B cell (primary cell): ENCODE data around the gene TRIM17. TPM values are rescaled to one million over a fixed set of nuclear protein-coding genes. Genes with fewer than 3 reads are reported as not detected.

Source experiments
- ATAC-seq: fragments of 200-7000 bp; cut with Tn5 transposase; one replicate; pipeline ENCODE4 v1.10.0; 2021; ENCODE audit warnings: low read depth, mild to moderate bottlenecking, moderate number of reproducible peaks, moderate library complexity
- CTCF ChIA-PET: fragments of 350-600 bp; sonication (Branson Sonifier 250); formaldehyde crosslinking; loops from one replicate; lab custom pipeline; 2021; ENCODE audit warnings: antibody characterized with exemption, inconsistent platforms; lab: Charles Lee
- POLR2A ChIA-PET: fragments of 350-600 bp; sonication (Branson Sonifier 250); formaldehyde crosslinking; loops from one replicate; lab custom pipeline; 2021; ENCODE audit warnings: antibody characterized with exemption; lab: Charles Lee
- DNase-seq: peaks from one replicate; pipeline ENCODE4 v3.0.0; 2013
- H2AFZ ChIP-seq: 2 replicates; pipeline ENCODE4 v1.6.1; 2012; ENCODE audit warnings: mild to moderate bottlenecking, low read depth, low read length; ENCODE audit not compliant: insufficient read depth, poor library complexity, severe bottlenecking
- H3K27ac ChIP-seq, 2 donors: 1 replicate in 1 of 2; 2 replicates in 1 of 2; pipeline ENCODE4 v1.5.1; 2012 to 2013; ENCODE audit warnings: low read length in 2 of 2, mild to moderate bottlenecking in 2 of 2, moderate library complexity in 1 of 2
- H3K27me3 ChIP-seq, 4 experiments: fragments of 200-600 bp in 1 of 4; sonication (generic) in 1 of 4; replicated peaks in 1 of 4; 1 replicate in 2 of 4; 2 replicates in 2 of 4; pipeline versions ENCODE4 v1.6.1 to v1.7.0; 2013 to 2016; ENCODE audit warnings: low read length in 3 of 4, mild to moderate bottlenecking in 2 of 4, mixed read lengths in 1 of 4, moderate library complexity in 1 of 4; ENCODE audit not compliant: insufficient read depth in 4 of 4, control insufficient read depth in 3 of 4; ENCODE audit errors: control extremely low read depth in 1 of 4
- H3K36me3 ChIP-seq, 2 experiments: replicated peaks in 1 of 2; 1 replicate in 1 of 2; 2 replicates in 1 of 2; pipeline versions ENCODE4 v1.6.1 to v1.7.1; 2013; ENCODE audit warnings: low read length in 1 of 2; ENCODE audit not compliant: insufficient read depth in 2 of 2, control insufficient read depth in 1 of 2; ENCODE audit errors: control extremely low read depth in 1 of 2, extremely low read depth in 1 of 2
- H3K4me1 ChIP-seq, 2 donors: fragments of 200-600 bp in 1 of 2; sonication (generic) in 1 of 2; 1 replicate in 1 of 2; 2 replicates in 1 of 2; pipeline versions ENCODE4 v1.5.1 to v1.6.1; 2013 to 2017; ENCODE audit warnings: low read length in 2 of 2; ENCODE audit not compliant: control insufficient read depth in 2 of 2, insufficient read depth in 2 of 2
- H3K4me2 ChIP-seq: replicated peaks from 2 replicates; pipeline ENCODE3; 2012; ENCODE audit warnings: mild to moderate bottlenecking, low read depth, low read length; ENCODE audit not compliant: poor library complexity, severe bottlenecking
- H3K4me3 ChIP-seq, 5 experiments: fragments of 200-600 bp in 1 of 5; sonication (generic) in 1 of 5; 1 replicate in 3 of 5; 2 replicates in 2 of 5; pipeline versions ENCODE4 v1.5.1 to v1.7.0; 2011 to 2016; ENCODE audit warnings: low read length in 4 of 5, mild to moderate bottlenecking in 4 of 5, low read depth in 2 of 5, control low read depth in 1 of 5, moderate library complexity in 1 of 5; ENCODE audit not compliant: insufficient read depth in 1 of 5; ENCODE audit errors: control extremely low read depth in 1 of 5, extremely low read depth in 1 of 5
- H3K79me2 ChIP-seq: fragments of 200-600 bp; sonication (generic); one replicate; pipeline ENCODE4 v1.6.0; 2016; ENCODE audit warnings: low read length; ENCODE audit not compliant: control insufficient read depth, insufficient read depth
- H3K9ac ChIP-seq: fragments of 200-600 bp; sonication (generic); 2 replicates; pipeline ENCODE4 v1.6.1; 2017; ENCODE audit warnings: mild to moderate bottlenecking, low read length, moderate library complexity
- H3K9me3 ChIP-seq, 3 donors: one replicate each; pipeline versions ENCODE4 v1.6.1 to v1.7.1; 2013; ENCODE audit warnings: low read length in 2 of 3; ENCODE audit not compliant: control insufficient read depth in 2 of 3, insufficient read depth in 1 of 3; ENCODE audit errors: control extremely low read depth in 1 of 3
- H4K20me1 ChIP-seq: 2 replicates; pipeline ENCODE4 v1.6.0; 2012; ENCODE audit warnings: mild to moderate bottlenecking, low read length; ENCODE audit not compliant: insufficient read depth, control insufficient read depth, poor library complexity, severe bottlenecking
- H3K27ac Mint-ChIP-seq: one replicate; pipeline ENCODE4 v1.8.0; 2021; ENCODE audit warnings: mixed read lengths
- H3K27me3 Mint-ChIP-seq: one replicate; pipeline ENCODE4 v1.8.0; 2021; ENCODE audit warnings: mixed read lengths
- H3K4me1 Mint-ChIP-seq: one replicate; pipeline ENCODE4 v1.8.0; 2021; ENCODE audit warnings: mixed read lengths
- H3K4me3 Mint-ChIP-seq: one replicate; pipeline ENCODE4 v1.8.0; 2021; ENCODE audit warnings: mixed read lengths
- H3K9me3 Mint-ChIP-seq: one replicate; pipeline ENCODE4 v1.8.0; 2022; ENCODE audit warnings: mixed read lengths; ENCODE audit not compliant: insufficient read depth
- EZH2 ChIP-seq: IDR thresholded peaks from 2 replicates; pipeline ENCODE4 v1.6.1; 2012; ENCODE audit warnings: borderline replicate concordance, low read depth, mild to moderate bottlenecking, moderate library complexity, low read length; ENCODE audit not compliant: insufficient read depth, poor library complexity, severe bottlenecking
- WGBS: methylation state at CpG from one replicate; pipeline ENCODE4 v1.1.5; 2013; ENCODE audit warnings: missing lambda C conversion rate; ENCODE audit not compliant: insufficient coverage; 5-methylcytosine and 5-hydroxymethylcytosine counted together
- intact Hi-C: fragments of 100-400 bp; cut with micrococcal nuclease; formaldehyde crosslinking; loops from one replicate; pipeline ENCODE4 v1.10.0; 2022
- polyA plus RNA-seq: library from polyadenylated mRNA; depleted of rRNA; stranded (reverse); fragments of >200 nt; gene quantifications from 2 replicates; pipeline ENCODE4 v1.2.3, GENCODE V29; 2012
- total RNA-seq, 2 donors: library from RNA; stranded (reverse); fragments of 120-200 nt in 1 of 2; gene quantifications; 1 replicate in 1 of 2; 2 replicates in 1 of 2; pipeline versions ENCODE4 v1.2.3 to v1.2.4, GENCODE V29; 2013 to 2022
- TF ChIP-seq, protein P1 (sequence below): fragments of 200-600 bp; IDR thresholded peaks from one replicate; pipeline ENCODE4 v1.8.0; 2022; ENCODE audit warnings: antibody characterized with exemption, mild to moderate bottlenecking

The TRIM17 gene
- total and polyA plus RNA-seq, 2 donors (not counting 1 experiment from before 2014, with no cell fraction given), result not detected

DNA sequence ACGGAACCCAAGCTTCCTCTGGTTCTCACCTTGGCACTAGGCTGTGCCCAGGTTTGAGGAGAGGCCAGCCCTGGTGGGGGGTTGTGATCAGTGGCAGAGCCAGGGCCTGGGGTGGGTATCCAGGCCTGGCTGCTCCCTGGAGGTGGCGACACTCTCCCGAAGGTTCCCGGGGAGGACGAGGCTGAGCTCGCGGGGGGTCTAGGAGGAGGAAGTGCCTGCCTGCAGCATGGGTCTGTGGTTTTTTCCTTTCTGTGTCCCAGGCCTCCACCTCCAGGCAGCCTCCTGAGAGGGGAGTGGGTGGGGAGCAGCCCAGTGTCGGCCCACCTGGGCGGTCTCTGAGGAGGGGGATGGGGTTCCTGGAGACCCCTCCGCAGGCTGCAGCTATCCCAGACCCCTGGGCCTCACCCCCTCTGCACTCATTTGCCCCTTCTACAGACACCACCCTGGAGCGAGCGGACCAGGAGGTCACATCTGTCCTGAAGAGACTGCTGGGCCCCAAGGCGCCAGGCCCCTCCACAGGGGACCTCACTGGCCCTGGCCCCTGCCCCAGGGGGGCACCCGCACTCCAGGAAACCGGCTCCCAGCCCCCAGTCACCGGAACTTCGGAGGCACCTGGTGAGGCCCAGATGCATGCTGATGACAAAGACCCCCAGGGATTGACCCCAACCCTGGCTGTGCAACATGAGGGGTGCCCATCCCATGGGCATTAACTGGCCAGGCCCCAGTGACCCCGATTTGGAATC is 54.3 kb downstream of the TRIM17 start:
- ATAC-seq (no peak), DNase-seq (no peak)
- Histone ChIP-seq H4K20me1 (no peaks in the 10 kb centered on the region), H3K36me3 (no peaks in the 10 kb centered on the region), H3K27ac (no peak overlapping the region), H3K4me3 (no peak overlapping the region), H3K27me3 (no peaks in the 10 kb centered on the region), H3K79me2 (no peaks in the 10 kb centered on the region), H3K9me3 (no peaks in the 10 kb centered on the region), H3K4me1 (no peaks in the 10 kb centered on the region), H2AFZ (no peak overlapping the region), H3K9ac (no peak overlapping the region), H3K4me2 (no peak overlapping the region)
- Mint-ChIP-seq H3K27ac (no peak overlapping the region), H3K4me1 (no peaks in the 10 kb centered on the region), H3K9me3 (no peaks in the 10 kb centered on the region), H3K4me3 (no peak overlapping the region), H3K27me3 (no peaks in the 10 kb centered on the region)
- intact Hi-C loops, result no loop called here
- ChIA-PET CTCF (no interaction called here), POLR2A (no interaction called here)
- 81% methylated on average over 15 of the region's 18 CpGs for WGBS
- TF ChIP-seq, protein P1, sequence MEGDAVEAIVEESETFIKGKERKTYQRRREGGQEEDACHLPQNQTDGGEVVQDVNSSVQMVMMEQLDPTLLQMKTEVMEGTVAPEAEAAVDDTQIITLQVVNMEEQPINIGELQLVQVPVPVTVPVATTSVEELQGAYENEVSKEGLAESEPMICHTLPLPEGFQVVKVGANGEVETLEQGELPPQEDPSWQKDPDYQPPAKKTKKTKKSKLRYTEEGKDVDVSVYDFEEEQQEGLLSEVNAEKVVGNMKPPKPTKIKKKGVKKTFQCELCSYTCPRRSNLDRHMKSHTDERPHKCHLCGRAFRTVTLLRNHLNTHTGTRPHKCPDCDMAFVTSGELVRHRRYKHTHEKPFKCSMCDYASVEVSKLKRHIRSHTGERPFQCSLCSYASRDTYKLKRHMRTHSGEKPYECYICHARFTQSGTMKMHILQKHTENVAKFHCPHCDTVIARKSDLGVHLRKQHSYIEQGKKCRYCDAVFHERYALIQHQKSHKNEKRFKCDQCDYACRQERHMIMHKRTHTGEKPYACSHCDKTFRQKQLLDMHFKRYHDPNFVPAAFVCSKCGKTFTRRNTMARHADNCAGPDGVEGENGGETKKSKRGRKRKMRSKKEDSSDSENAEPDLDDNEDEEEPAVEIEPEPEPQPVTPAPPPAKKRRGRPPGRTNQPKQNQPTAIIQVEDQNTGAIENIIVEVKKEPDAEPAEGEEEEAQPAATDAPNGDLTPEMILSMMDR, result no peak
- TF ChIP-seq EZH2, result no peak

DNA sequence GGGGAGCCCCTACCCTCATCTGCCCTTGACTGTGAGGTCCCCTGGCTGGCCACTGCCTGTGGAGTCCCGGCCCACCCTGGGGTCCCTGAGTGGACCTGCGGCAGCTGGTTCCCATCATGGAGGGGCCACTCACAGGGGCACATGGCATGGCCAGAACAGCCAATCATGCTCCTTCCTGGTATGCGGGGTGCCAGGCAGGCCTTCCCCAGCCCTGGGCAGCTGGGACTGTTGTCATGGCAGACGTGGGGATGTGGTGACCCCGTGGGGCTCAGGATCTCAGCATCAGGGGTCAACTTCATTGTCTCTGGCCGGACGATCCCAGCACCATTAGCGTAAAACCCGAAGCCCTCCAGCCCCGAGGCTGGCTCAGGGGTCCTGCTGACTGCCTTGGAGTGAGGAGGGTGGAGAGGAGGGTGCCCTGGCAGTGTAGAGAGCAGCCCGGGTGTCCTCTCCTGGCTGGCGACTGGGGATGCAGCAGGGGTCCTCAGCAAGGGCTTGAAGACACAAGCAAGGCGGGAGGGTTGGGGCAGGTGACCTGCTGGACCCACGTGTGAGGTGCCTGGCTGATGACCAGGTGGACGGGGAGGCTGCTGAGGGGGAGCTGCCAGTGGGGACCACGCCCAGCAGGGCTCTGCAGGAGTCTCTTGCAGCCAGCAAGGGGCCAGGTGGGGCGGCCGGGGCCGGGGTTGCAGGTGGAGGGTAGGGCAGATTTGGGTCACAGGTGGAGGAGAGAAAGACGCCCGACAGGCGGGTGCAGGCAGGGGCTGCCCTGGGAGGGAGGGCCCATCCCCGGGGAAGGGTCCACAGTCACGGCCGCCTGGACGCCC is 55.1 kb downstream of the TRIM17 start:
- no peak for DNase-seq
- H2AFZ ChIP-seq, result no peak overlapping the region
- no peaks in the 10 kb centered on the region for H3K4me1 Mint-ChIP-seq

More for the DNA sequence above, 55.1 kb downstream of the TRIM17 start:
- H3K9me3 ChIP-seq, result no peaks in the 10 kb centered on the region
- H3K9ac ChIP-seq, result no peak overlapping the region
- H3K4me3 Mint-ChIP-seq, result no peak overlapping the region
- no peaks in the 10 kb centered on the region for H3K27me3 ChIP-seq
- H3K4me1 ChIP-seq, result no peaks in the 10 kb centered on the region
- intact Hi-C loops, result no loop called here
- no peaks in the 10 kb centered on the region for H4K20me1 ChIP-seq
- WGBS, result 87% methylated on average over 24 of the region's 26 CpGs
- no peaks in the 10 kb centered on the region for H3K9me3 Mint-ChIP-seq
- ChIA-PET POLR2A (no interaction called here), CTCF (no interaction called here)
- no peak overlapping the region for H3K27ac ChIP-seq
- no peaks in the 10 kb centered on the region for H3K27me3 Mint-ChIP-seq
- H3K4me2 ChIP-seq, result no peak overlapping the region
- no peak for ATAC-seq
- no peak overlapping the region for H3K27ac Mint-ChIP-seq
- H3K36me3 ChIP-seq, result no peaks in the 10 kb centered on the region
- H3K79me2 ChIP-seq, result no peaks in the 10 kb centered on the region
- H3K4me3 ChIP-seq, result no peak overlapping the region
- TF ChIP-seq, protein P1, result no peak
- TF ChIP-seq EZH2, result no peak
